HG02588 (cell line): ENCODE measurements around the gene MBOAT1.
"Not testable (repeated sequence)": the region's sequence is repeated elsewhere in the genome, so short reads cannot be mapped to it uniquely, and the experiment has no call there.

Source experiments
- ATAC-seq: cut with Tn5 transposase; IDR thresholded peaks from one replicate; pipeline ENCODE4 v1.9.1; 2021; ENCODE audit warnings: mild to moderate bottlenecking, moderate library complexity; ENCODE audit not compliant: unreplicated experiment

The MBOAT1 gene

GRCh38 chr6:20212392-20213111, at the start of gene MBOAT1:
TSS of gene MBOAT1 (minus strand) at chr6:20212469. CDS start at chr6:20212234, 235 bp downstream.
- ATAC-seq, result peak; percentile 86

- no peak for ATAC-seq
Measured at GRCh38 chr6:20261685-20262084, 49.4 kb upstream of the MBOAT1 start.

- no peak for ATAC-seq
Measured at GRCh38 chr6:20260360-20260759, 48.1 kb upstream of the MBOAT1 start.

- no peak for ATAC-seq
Measured at GRCh38 chr6:20259316-20260049, 47.2 kb upstream of the MBOAT1 start.

GRCh38 chr6:20255428-20255827, 43.2 kb upstream of the MBOAT1 start:
- no peak for ATAC-seq

- no peak for ATAC-seq
Measured at GRCh38 chr6:20254295-20254694, 42.0 kb upstream of the MBOAT1 start.

- ATAC-seq, result no peak
Measured at GRCh38 chr6:20253021-20253420, 40.8 kb upstream of the MBOAT1 start.

GRCh38 chr6:20252311-20252710, 40.0 kb upstream of the MBOAT1 start:
- no peak for ATAC-seq

GRCh38 chr6:20251525-20251924, 39.3 kb upstream of the MBOAT1 start:
- no peak for ATAC-seq

- ATAC-seq, result no peak
Measured at GRCh38 chr6:20246125-20246524, 33.9 kb upstream of the MBOAT1 start.

GRCh38 chr6:20244807-20245681, 32.8 kb upstream of the MBOAT1 start:
- ATAC-seq, result not testable (repeated sequence)

GRCh38 chr6:20243288-20243687, 31.0 kb upstream of the MBOAT1 start:
- no peak for ATAC-seq

- ATAC-seq, result no peak
Measured at GRCh38 chr6:20242397-20242796, 30.1 kb upstream of the MBOAT1 start.

- no peak for ATAC-seq
Measured at GRCh38 chr6:20241102-20241501, 28.8 kb upstream of the MBOAT1 start.

GRCh38 chr6:20238688-20239587, 26.7 kb upstream of the MBOAT1 start:
- ATAC-seq, result no peak

GRCh38 chr6:20237677-20238460, 25.6 kb upstream of the MBOAT1 start:
- no peak for ATAC-seq

GRCh38 chr6:20236909-20237600, 24.8 kb upstream of the MBOAT1 start:
- no peak for ATAC-seq

- no peak for ATAC-seq
Measured at GRCh38 chr6:20236344-20236743, 24.1 kb upstream of the MBOAT1 start.

- no peak for ATAC-seq
Measured at GRCh38 chr6:20235041-20235440, 22.8 kb upstream of the MBOAT1 start.
